RWPE2 (cell line): ENCODE data around the gene SNRK.
A peak's percentile ranks its signal among the peaks of the same experiment; 100 is the strongest.

Experiments
- ATAC-seq: fragments of 200-7000 bp; cut with Tn5 transposase; 3 replicates; pipeline ENCODE4 v1.9.1; 2021; ENCODE audit warnings: low read depth
- DNase-seq: peaks from one replicate; pipeline ENCODE4 v3.0.0-alpha.2; 2020; ENCODE audit warnings: low spot score
- H3K27ac ChIP-seq: fragments of 450-650 bp; 2 replicates; pipeline ENCODE4 v1.5.1; 2017; ENCODE audit warnings: mild to moderate bottlenecking; ENCODE audit not compliant: poor library complexity, severe bottlenecking
- H3K27me3 ChIP-seq: fragments of 250-450 bp; sonication (Bioruptor Pico); 2 replicates; pipeline ENCODE4 v1.5.1; 2021; ENCODE audit warnings: mild to moderate bottlenecking, moderate library complexity; ENCODE audit not compliant: insufficient read depth, poor library complexity, severe bottlenecking
- H3K36me3 ChIP-seq: fragments of 250-450 bp; sonication (Bioruptor Pico); 2 replicates; pipeline ENCODE4 v1.5.1; 2020; ENCODE audit warnings: low read depth, mild to moderate bottlenecking, moderate library complexity
- H3K4me1 ChIP-seq: fragments of 250-450 bp; sonication (Bioruptor Pico); 2 replicates; pipeline ENCODE4 v1.5.1; 2021; ENCODE audit warnings: mild to moderate bottlenecking, moderate library complexity; ENCODE audit not compliant: insufficient read depth, poor library complexity, severe bottlenecking
- H3K4me3 ChIP-seq: fragments of 250-450 bp; sonication (Bioruptor Pico); 2 replicates; pipeline ENCODE4 v1.5.1; 2021; ENCODE audit warnings: mild to moderate bottlenecking, moderate library complexity; ENCODE audit not compliant: severe bottlenecking
- H3K9me3 ChIP-seq: fragments of 250-450 bp; sonication (Bioruptor Pico); 2 replicates; pipeline ENCODE4 v1.5.1; 2021; ENCODE audit warnings: mild to moderate bottlenecking, moderate library complexity; ENCODE audit not compliant: severe bottlenecking
- TF ChIP-seq, protein P1 (sequence below): fragments of 450-650 bp; IDR thresholded peaks from one replicate; pipeline ENCODE4 v1.5.1; 2017; ENCODE audit warnings: mild to moderate bottlenecking, moderate library complexity; ENCODE audit not compliant: poor library complexity, severe bottlenecking

Gene SNRK

DNA sequence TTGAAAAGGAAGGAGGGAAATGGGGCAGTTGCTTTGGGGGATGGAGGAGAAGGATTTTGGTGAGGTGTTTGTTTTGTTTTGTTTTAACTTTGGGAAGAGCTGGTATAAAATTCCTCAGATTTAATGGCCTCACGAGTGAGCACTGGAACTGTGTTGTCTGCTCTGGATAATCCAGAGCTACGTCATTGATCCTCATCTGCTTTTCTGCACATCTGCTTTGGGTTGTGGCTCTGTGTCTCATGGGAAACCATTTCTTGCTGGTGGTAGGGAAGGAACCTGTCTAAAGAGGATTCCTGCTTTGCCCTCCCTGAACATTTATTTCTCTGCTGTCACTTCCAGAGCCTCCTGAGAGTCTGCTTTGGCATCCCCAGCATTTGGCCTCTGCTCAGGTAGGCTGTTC is 3.1 kb downstream of the SNRK start:
- TF ChIP-seq, protein P1, sequence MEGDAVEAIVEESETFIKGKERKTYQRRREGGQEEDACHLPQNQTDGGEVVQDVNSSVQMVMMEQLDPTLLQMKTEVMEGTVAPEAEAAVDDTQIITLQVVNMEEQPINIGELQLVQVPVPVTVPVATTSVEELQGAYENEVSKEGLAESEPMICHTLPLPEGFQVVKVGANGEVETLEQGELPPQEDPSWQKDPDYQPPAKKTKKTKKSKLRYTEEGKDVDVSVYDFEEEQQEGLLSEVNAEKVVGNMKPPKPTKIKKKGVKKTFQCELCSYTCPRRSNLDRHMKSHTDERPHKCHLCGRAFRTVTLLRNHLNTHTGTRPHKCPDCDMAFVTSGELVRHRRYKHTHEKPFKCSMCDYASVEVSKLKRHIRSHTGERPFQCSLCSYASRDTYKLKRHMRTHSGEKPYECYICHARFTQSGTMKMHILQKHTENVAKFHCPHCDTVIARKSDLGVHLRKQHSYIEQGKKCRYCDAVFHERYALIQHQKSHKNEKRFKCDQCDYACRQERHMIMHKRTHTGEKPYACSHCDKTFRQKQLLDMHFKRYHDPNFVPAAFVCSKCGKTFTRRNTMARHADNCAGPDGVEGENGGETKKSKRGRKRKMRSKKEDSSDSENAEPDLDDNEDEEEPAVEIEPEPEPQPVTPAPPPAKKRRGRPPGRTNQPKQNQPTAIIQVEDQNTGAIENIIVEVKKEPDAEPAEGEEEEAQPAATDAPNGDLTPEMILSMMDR = no peak
- no peak for DNase-seq
- H3K27me3 ChIP-seq = no peaks in the 10 kb centered on the region
- peak overlapping the region; percentile 54 for H3K27ac ChIP-seq
- H3K9me3 ChIP-seq = no peaks in the 10 kb centered on the region
- H3K4me1 ChIP-seq = peaks cover 52% of the 10 kb centered on the region
- H3K36me3 ChIP-seq = peaks cover 29% of the 10 kb centered on the region
- H3K4me3 ChIP-seq = no peak overlapping the region
- ATAC-seq = no peak

DNA sequence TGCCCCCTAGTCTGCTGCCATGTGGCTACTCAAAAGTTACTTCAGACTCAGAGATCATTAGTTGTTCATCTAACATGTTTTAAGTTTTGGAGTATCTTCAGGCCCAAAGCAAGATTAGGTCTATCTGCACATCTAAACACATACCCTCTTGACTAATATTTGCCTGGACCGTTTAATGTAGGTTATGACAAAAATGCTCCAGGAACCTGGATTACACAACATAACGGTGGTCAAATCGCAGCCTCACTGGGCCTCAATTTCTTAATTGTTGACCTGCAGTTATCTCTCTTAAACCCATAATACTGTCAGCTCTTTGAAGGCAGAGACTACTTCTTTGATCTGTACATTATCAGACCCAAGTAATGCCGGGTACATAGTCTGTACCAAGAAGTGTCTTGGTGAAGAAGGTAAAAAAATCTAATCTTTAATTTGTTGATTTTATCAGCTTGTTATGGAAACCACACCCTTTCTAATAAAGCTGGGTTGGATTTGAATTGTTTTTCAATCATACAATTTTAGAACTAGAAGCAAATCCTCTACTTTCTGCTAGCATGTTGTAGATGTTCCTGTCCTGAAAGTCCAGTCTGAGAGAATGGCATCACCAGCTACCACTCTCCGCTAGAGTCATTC is 3.6 kb downstream of the SNRK start:
- Histone ChIP-seq H3K4me1 (peaks cover 54% of the 10 kb centered on the region), H3K4me3 (no peak overlapping the region), H3K27me3 (no peaks in the 10 kb centered on the region), H3K9me3 (no peaks in the 10 kb centered on the region), H3K36me3 (peaks cover 29% of the 10 kb centered on the region), H3K27ac (peak overlapping the region; percentile 54)
- DNase-seq = no peak
- ATAC-seq = no peak
- TF ChIP-seq, protein P1 = no peak

DNA sequence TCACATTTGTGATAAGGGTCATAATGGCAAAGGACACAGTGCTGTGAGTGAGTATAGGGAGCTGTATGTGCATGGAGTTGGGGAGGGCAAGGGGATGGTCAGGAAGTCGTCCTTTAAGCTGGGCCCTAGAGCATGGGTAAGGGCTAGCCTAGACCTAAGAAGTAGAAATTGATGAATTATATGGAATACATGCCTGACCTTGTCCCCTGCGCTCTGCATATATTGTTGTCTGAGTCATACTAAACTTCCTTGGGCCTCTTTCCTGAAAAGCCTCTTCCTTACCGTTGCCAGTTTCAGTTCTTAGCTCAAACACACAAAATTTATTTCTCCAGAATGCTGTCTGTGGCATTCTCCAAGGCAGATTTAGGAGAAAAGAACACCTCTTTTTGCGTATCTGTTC is 4.6 kb downstream of the SNRK start:
- Histone ChIP-seq H3K4me3 (no peak overlapping the region), H3K4me1 (peaks cover 63% of the 10 kb centered on the region), H3K9me3 (no peaks in the 10 kb centered on the region), H3K36me3 (peaks cover 32% of the 10 kb centered on the region), H3K27ac (peak overlapping the region; percentile 54), H3K27me3 (no peaks in the 10 kb centered on the region)
- DNase-seq (no peak), ATAC-seq (peak; percentile 35; the same call in 2 of the 3 replicates)
- TF ChIP-seq, protein P1 = no peak

DNA sequence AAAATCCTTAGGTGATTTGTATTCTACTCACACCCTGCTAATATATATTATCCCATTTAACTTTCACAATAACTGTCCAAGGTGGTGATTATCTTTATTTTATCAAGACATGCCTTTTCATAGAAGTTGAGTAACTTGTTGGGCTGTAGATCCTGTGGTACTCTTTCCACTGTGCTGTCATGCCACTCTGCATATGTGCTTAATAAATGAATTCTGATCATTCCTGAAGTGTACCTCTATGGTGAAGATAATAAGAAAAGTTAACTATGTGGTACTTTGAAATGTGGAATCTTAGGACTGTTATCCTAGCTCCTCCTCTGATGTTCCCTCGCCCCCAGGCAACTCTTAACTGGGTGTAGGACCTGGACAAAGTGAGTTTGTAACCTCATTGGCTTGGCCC is 5.2 kb downstream of the SNRK start:
- Histone ChIP-seq H3K36me3 (peaks cover 32% of the 10 kb centered on the region), H3K27me3 (no peaks in the 10 kb centered on the region), H3K4me3 (no peak overlapping the region), H3K9me3 (no peaks in the 10 kb centered on the region), H3K4me1 (peaks cover 69% of the 10 kb centered on the region), H3K27ac (peak overlapping the region; percentile 54)
- TF ChIP-seq, protein P1 = no peak
- DNase-seq (no peak), ATAC-seq (no peak)

DNA sequence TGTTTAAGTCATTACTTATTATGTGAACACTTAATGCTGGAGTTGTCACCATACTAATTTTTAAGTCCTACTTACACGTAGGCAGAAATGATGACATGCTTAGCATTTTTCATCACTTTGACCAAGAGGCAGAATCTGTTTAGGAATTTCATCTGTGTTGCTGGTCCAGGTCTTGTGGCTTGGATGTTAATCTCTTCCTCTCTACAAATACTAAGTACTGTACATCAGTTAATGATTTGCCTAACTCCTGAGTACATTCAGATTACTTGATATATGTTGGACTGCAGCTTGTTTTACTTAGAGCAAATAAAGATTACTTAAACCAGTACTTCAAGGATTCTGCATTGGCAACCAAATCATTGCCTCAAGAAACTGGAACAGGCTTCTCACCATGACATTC is 8.6 kb downstream of the SNRK start:
- Histone ChIP-seq H3K36me3 (peaks cover 35% of the 10 kb centered on the region), H3K4me3 (no peak overlapping the region), H3K4me1 (peaks cover 64% of the 10 kb centered on the region), H3K27me3 (no peaks in the 10 kb centered on the region), H3K9me3 (no peaks in the 10 kb centered on the region), H3K27ac (no peak overlapping the region)
- DNase-seq (no peak), ATAC-seq (no peak)
- TF ChIP-seq, protein P1 = no peak
